M059J (cell line): Measurements from ENCODE around the gene IGF2BP2. TPM values are rescaled to one million over a fixed set of nuclear protein-coding genes. Genes with fewer than 3 reads are reported as not detected.

Source experiments
- DNase-seq: peaks from one replicate; pipeline ENCODE4 v3.0.0-alpha.2; 2012; ENCODE audit warnings: low read depth
- total RNA-seq: library from RNA; depleted of rRNA; stranded (reverse); fragments of >200 nt; shearing (Covaris generic); gene quantifications from 2 replicates; pipeline ENCODE4 v1.2.3, GENCODE V29; 2014

IGF2BP2 gene
- total RNA-seq, 1 experiment from 2014 or later: 72.0 TPM

DNA sequence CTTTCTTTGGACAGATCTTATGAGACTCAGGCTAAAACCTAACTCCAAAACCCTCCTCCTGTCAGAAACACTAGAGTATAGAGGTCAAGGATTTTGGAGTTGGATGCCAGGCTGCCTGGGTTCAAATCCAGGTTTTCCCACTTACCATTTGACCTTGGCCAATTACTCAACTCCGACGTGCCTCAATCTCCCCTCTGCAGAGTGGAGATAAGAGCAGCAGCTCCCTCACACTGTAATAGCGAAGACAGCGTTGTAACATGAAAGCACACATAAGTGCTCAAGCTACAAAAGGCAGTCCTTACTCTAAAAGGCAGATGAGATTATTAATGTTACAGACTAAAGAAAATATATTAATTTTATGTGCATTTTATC is 90.1 kb downstream of the IGF2BP2 start:
- no peak for DNase-seq

DNA sequence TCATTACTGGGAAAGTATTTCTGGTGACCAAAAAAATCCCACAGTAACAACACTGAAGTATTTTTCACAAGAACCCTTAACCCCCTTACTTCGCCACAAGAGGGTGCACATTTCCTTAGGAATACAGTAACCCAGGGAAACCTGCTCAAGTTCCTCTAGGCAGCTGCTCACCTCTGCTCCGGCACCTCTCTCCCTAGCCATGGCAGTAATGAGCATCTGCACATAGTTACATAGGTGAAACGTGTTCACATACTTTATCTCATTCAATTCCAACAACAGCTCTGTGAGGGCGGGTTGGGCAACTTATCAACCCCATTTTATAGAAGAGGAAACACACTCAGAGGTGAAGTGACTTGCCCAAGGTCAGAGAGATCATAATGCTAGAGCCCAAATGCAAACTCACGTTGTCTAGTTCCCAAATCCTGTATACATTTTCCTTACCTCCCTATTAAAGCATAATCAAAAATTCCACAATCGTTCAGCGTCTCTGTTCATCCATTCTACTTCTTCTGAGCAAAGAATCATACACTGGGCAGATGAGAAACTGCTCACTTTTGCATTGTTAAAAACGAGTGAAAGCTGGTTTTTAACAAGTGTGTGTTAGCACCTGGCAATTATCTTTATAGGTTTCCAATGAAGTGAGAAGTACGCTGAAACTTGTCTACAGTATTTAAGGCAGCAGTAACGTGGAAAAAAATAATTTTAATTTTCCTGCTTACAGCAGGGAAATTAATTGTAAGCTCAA is 90.7 kb downstream of the IGF2BP2 start:
- DNase-seq: peak; percentile 90

DNA sequence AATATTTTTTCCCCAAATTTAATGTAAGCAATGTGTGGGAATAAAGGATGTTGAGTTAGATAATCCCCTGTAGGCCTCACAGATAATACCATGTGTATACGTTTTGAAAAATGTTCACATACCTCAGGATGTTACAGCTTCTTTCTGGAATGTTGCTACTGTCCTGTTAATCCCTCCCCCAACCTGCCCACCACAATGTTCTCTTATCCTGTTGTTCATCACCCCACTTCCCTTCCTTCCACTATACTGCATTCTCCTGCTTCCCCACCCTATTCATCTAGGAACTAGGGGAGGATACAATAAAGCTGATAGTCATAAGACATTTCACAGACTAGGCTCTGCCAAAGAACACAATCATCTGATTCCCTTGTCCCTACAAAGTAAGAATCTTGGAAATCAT is 92.1 kb downstream of the IGF2BP2 start:
- peak; percentile 69 for DNase-seq

DNA sequence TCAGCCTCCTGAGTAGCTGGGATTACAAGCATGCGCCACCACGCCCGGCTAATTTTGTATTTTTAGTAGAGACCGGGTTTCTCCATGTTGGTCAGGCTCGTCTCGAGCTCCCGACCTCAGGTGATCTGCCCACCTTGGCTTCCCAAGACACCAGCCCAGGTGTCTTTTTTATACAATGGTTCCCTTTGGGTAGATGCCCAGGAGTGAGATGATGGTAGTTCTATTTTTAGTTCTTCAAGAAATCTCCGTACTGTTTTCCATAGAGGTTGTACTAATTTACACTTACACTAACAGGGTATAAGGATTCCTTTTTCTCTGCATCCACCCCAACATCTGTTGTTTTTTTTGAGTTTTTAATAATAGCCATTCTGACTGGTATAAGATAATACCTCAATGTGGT is 94.3 kb downstream of the IGF2BP2 start:
- no peak for DNase-seq

DNA sequence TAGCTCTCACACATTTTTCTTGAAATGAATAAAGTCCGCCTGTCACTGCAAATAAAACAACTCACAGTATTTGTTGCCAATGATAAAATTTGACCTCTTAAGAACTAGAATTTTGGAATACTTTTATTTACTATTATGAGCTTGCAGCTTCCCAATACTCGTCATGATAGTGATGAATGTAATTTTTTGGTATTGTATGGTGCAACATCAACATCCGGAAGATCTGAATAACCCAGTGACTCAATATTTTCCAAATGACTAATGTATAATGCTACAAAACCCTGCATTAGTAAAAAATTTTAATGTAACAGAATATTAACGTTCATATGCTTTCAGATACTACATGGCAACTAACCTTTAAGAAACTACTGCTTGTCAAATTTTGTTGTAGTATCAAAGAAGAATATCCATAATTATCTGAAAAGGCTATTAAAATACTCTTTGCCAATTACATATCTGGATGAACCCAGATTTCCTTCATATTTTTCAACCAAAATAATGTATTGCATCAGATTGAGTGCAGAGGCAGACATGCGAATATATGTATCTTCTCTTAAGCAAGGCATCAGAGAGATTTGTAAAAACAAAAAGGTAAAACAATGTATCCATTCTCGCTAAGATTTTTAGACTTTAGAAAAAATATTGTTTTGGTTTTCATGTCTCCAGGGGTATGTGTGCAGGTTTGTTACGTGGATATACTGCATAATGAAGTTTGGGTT is 95.3 kb downstream of the IGF2BP2 start:
- peak; percentile 73 for DNase-seq

- DNase-seq: no peak
These were observed 96.1 kb downstream of the IGF2BP2 start for GRCh38 chr3:185728630-185729336.

DNA sequence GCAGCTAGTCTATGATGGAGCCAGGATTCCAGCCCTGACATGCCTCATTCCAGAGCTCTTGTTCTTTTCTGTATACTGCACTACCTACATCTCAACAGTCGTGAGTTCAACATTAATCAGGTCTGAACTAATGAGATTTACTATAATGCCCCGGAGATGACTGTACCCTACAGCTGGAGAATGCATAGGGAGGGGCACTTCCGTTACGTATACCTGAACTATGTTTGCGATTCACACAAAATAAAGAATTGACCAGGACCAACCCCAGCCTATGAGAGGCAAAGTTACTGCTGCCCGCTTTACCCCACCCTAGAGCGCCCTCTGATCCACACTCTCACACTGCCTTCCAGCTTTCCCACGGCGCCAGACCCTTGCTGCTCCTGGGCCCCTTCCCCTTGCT is 97.0 kb downstream of the IGF2BP2 start:
- no peak for DNase-seq

- no peak for DNase-seq
These were observed 98.4 kb downstream of the IGF2BP2 start for GRCh38 chr3:185726254-185726967.

- peak; percentile 42 for DNase-seq
These were observed 100.1 kb downstream of the IGF2BP2 start for GRCh38 chr3:185724761-185725160.

DNA sequence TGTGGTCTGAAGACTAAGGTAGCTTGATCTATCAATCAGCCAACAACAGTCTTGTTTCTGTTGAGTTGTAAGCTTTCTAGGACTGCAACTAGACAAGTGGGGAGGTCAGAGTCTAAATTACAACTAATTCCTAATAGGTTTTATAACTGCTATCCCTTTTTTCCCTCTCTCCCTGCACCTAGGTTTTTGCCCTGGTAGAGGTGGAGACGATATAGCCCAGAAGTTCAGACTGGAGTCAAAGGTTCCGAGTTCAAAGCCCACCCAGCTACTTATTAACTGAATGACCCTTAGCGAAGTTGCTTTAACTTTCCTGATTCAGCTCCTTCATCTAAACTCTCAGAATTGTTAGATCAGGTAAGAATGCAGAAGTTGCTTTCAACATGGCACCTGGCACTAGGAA is 100.6 kb downstream of the IGF2BP2 start:
- no peak for DNase-seq

DNA sequence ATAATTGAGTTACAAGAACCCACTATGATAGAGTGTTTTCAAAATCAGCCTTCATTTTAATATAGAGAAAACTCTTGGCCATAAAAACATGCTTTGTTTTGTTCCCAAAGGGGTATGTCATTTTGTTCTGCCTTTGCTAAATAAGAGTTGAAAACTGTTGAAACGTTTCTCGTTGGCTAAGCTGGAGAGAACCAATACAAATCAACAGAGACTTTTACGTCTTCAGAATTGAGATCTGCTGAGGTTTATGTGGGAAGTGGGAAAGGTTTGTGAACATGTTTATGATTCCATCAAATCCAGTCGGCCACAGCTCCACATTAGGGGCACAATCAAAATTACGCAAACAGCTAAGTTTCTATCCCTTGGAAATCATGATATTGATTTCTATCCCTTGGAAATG is 102.0 kb downstream of the IGF2BP2 start:
- no peak for DNase-seq

DNA sequence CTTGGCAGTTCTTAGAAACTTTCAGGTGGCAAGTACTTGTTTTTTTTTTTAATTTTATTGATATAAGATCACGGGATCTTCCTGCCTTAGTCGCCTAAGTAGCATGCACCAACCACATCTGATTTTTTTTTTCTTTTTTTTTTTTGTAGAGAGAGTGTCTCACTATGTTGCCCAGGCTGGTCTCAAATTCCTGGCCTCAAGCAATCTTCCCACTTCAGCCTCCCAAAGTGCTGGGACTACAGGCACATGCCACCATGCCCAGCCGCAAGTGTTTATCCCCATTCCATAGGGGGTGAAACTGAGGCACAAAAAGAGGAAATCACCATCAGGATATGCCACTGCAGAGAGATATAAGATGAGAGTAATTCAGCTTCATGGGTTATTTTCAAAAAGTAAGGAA is 102.9 kb downstream of the IGF2BP2 start:
- no peak for DNase-seq

DNA sequence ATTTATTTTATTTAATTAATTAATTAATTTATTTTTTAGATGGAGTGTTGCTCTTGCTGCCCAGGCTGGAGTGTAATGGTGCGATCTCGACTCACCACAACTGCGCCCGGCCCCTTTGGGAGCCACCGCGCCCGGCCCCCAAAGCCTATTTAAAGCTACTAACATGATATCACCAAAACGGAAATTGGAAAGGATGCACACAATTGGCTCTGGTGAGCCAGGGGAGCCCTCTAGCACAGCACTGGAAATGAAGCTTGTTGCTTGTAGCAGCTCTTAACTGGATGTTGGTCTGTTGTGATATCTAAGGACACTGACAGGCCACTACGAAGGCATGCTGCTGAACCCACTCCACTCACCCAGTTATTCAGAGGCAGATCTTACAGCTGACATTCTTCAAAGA is 104.5 kb downstream of the IGF2BP2 start:
- no peak for DNase-seq

- DNase-seq: no peak
These were observed 105.9 kb downstream of the IGF2BP2 start for GRCh38 chr3:185718736-185719593.

GRCh38 chr3:185717627-185718402 is 107.0 kb downstream of the IGF2BP2 start:
- DNase-seq: no peak

- DNase-seq: peak; percentile 23
These were observed 107.7 kb downstream of the IGF2BP2 start for GRCh38 chr3:185717121-185717520.

- no peak for DNase-seq
These were observed 108.3 kb downstream of the IGF2BP2 start for GRCh38 chr3:185716436-185717108.

GRCh38 chr3:185715091-185715490 is 109.8 kb downstream of the IGF2BP2 start:
- peak; percentile 64 for DNase-seq

DNA sequence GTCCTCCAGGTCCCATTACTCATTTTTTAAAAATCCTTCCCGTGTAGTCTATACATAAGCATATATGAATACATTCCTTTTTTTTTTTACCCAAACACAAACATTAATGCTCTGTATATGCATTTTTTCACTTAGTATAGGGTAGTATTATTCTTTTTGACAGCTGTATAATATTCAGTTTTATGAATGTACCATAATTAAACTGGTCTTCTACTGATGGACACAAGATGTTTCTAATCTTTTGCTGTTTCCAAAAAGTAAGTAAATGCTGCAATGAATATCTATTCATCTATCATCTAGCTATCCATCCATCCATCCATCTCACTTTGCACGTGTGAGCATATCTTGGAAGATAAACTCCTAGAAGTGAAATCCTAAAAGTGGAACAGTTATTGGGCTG is 110.8 kb downstream of the IGF2BP2 start:
- DNase-seq: no peak

- no peak for DNase-seq
These were observed 111.8 kb downstream of the IGF2BP2 start for GRCh38 chr3:185713015-185713414.
